Measurements from ENCODE around the gene HINT3.

Gene HINT3

GRCh38 chr6:125919618-125920017 lies 37.0 kb upstream of the HINT3 start:
- TF ChIP-seq CTCF (IDR thresholded peaks at IDR 0.05; ENCODE audit: extremely low read depth, missing control alignments) = no peak
- DNase-seq (ENCODE audit: low spot score) = no peak

GRCh38 chr6:125922322-125922860 lies 34.2 kb upstream of the HINT3 start:
- no peak for DNase-seq (ENCODE audit: low spot score)
- TF ChIP-seq CTCF (IDR thresholded peaks at IDR 0.05; ENCODE audit: extremely low read depth, missing control alignments) = no peak

GRCh38 chr6:125923366-125923877 lies 33.1 kb upstream of the HINT3 start:
- no peak for DNase-seq (ENCODE audit: low spot score)
- no peak for TF ChIP-seq CTCF (IDR thresholded peaks at IDR 0.05; ENCODE audit: extremely low read depth, missing control alignments)

GRCh38 chr6:125924169-125924568 lies 32.4 kb upstream of the HINT3 start:
- no peak for TF ChIP-seq CTCF (IDR thresholded peaks at IDR 0.05; ENCODE audit: extremely low read depth, missing control alignments)
- no peak for DNase-seq (ENCODE audit: low spot score)

GRCh38 chr6:125924697-125925358 lies 31.7 kb upstream of the HINT3 start:
- no peak for TF ChIP-seq CTCF (IDR thresholded peaks at IDR 0.05; ENCODE audit: extremely low read depth, missing control alignments)
- no peak for DNase-seq (ENCODE audit: low spot score)

GRCh38 chr6:125926711-125927110 lies 29.9 kb upstream of the HINT3 start:
- TF ChIP-seq CTCF (IDR thresholded peaks at IDR 0.05; ENCODE audit: extremely low read depth, missing control alignments) = no peak

GRCh38 chr6:125927761-125928160 lies 28.8 kb upstream of the HINT3 start:
- DNase-seq (ENCODE audit: low spot score) = no peak
- no peak for TF ChIP-seq CTCF (IDR thresholded peaks at IDR 0.05; ENCODE audit: extremely low read depth, missing control alignments)

More at GRCh38 chr6:125926711-125927110, 29.9 kb upstream of the HINT3 start:
- no peak for DNase-seq (ENCODE audit: low spot score)
